ENCODE measurements around the gene TMEM163. TPM values are rescaled to one million over a fixed set of nuclear protein-coding genes. Genes with fewer than 3 reads are reported as not detected.

Gene TMEM163
- total RNA-seq, 4 donors from 2014 or later = not detected

- Histone ChIP-seq H3K4me1 (no peaks in the 10 kb centered on the region), H3K9me3 (no peaks in the 10 kb centered on the region), H3K27ac (no peak overlapping the region), H3K27me3 (peaks cover 0 to 2% of the 10 kb centered on the region in 2 donors), H3K4me3 (no peak overlapping the region), H3K36me3 (no peaks in the 10 kb centered on the region)
- TF ChIP-seq EP300 (IDR thresholded peaks at IDR 0.05) (no peak), CTCF (IDR thresholded peaks at IDR 0.05) (no peak), POLR2A (IDR thresholded peaks at IDR 0.05) (no peak)
- WGBS, 2 donors = 36 to 51% methylated on average over 6 of the region's 6 CpGs
- DNase-seq (ENCODE audit: low spot score in 2 of 2) = no peak
Measured at GRCh38 chr2:134527381-134527780, 191.4 kb downstream of the TMEM163 start.

GRCh38 chr2:134522496-134523455 lies 196.0 kb downstream of the TMEM163 start:
- no peak for TF ChIP-seq POLR2A (IDR thresholded peaks at IDR 0.05)
- TF ChIP-seq EP300 (IDR thresholded peaks at IDR 0.05) = no peak
- no peak for TF ChIP-seq CTCF (IDR thresholded peaks at IDR 0.05)
- Histone ChIP-seq H3K36me3 (no peaks in the 10 kb centered on the region), H3K4me1 (no peaks in the 10 kb centered on the region), H3K4me3 (no peak overlapping the region), H3K27ac (no peak overlapping the region), H3K9me3 (no peaks in the 10 kb centered on the region), H3K27me3 (peaks cover 0 to 5% of the 10 kb centered on the region in 2 donors)
- 56 to 66% methylated on average over 13 of the region's 13 CpGs for WGBS, 2 donors
- no peak for DNase-seq (ENCODE audit: low spot score in 2 of 2)

GRCh38 chr2:134518101-134518500 lies 200.7 kb downstream of the TMEM163 start:
- H3K4me1 ChIP-seq = no peaks in the 10 kb centered on the region
- 70 to 79% methylated on average over 2 of the region's 2 CpGs for WGBS, 2 donors
- no peak overlapping the region for H3K4me3 ChIP-seq
- DNase-seq (ENCODE audit: low spot score in 2 of 2) = no peak
- no peaks in the 10 kb centered on the region for H3K36me3 ChIP-seq
- peaks cover 0 to 5% of the 10 kb centered on the region in 2 donors for H3K27me3 ChIP-seq
- H3K27ac ChIP-seq = no peak overlapping the region
- H3K9me3 ChIP-seq = no peaks in the 10 kb centered on the region
- TF ChIP-seq EP300 (IDR thresholded peaks at IDR 0.05) (no peak), CTCF (IDR thresholded peaks at IDR 0.05) (no peak), POLR2A (IDR thresholded peaks at IDR 0.05) (no peak)

GRCh38 chr2:134515137-134515536 lies 203.7 kb downstream of the TMEM163 start:
- H3K4me1 ChIP-seq = no peaks in the 10 kb centered on the region
- H3K9me3 ChIP-seq = no peaks in the 10 kb centered on the region
- WGBS, 2 donors = 71 to 82% methylated on average over 5 of the region's 5 CpGs
- TF ChIP-seq EP300 (IDR thresholded peaks at IDR 0.05) (no peak), CTCF (IDR thresholded peaks at IDR 0.05) (no peak), POLR2A (IDR thresholded peaks at IDR 0.05) (no peak)
- H3K36me3 ChIP-seq = no peaks in the 10 kb centered on the region
- H3K27me3 ChIP-seq = no peaks in the 10 kb centered on the region
- H3K27ac ChIP-seq = no peak overlapping the region
- no peak overlapping the region for H3K4me3 ChIP-seq
- DNase-seq (ENCODE audit: low spot score in 2 of 2) = no peak

GRCh38 chr2:134513465-134513804 lies 205.4 kb downstream of the TMEM163 start:
- no peak for DNase-seq (ENCODE audit: low spot score in 2 of 2)
- Histone ChIP-seq H3K27ac (no peak overlapping the region), H3K4me3 (no peak overlapping the region), H3K27me3 (no peaks in the 10 kb centered on the region), H3K9me3 (no peaks in the 10 kb centered on the region), H3K4me1 (no peaks in the 10 kb centered on the region), H3K36me3 (no peaks in the 10 kb centered on the region)
- WGBS, 2 donors = 75 to 88% methylated on average over 5 of the region's 5 CpGs
- no peak for TF ChIP-seq POLR2A (IDR thresholded peaks at IDR 0.05)
- no peak for TF ChIP-seq EP300 (IDR thresholded peaks at IDR 0.05)
- TF ChIP-seq CTCF (IDR thresholded peaks at IDR 0.05) = no peak
